GM23338 (cell line): ENCODE measurements around the gene NAXE. TPM values are rescaled to one million over a fixed set of nuclear protein-coding genes. Genes with fewer than 3 reads are reported as not detected.

Experiments used
- ATAC-seq: fragments of 200-7000 bp; cut with Tn5 transposase; 3 replicates; pipeline ENCODE4 v1.9.1; 2020
- DNase-seq: peaks from one replicate; pipeline ENCODE4 v3.0.0-alpha.2; 2015; ENCODE audit warnings: low spot score
- H2AFZ ChIP-seq: fragments of 200-600 bp; sonication (generic); 2 replicates; pipeline ENCODE4 v1.8.0; 2016; ENCODE audit warnings: antibody characterized with exemption, mild to moderate bottlenecking, moderate library complexity
- H3F3A ChIP-seq: fragments of 200-600 bp; sonication (generic); replicated peaks from 2 replicates; pipeline ENCODE4 v1.8.0; 2017; ENCODE audit warnings: antibody characterized with exemption, mixed run types, low read depth
- H3K27ac ChIP-seq: fragments of 200-600 bp; sonication (generic); 2 replicates; pipeline ENCODE4 v1.6.1; 2016; ENCODE audit warnings: low read depth
- H3K27me3 ChIP-seq: fragments of 200-600 bp; sonication (generic); 2 replicates; pipeline ENCODE4 v1.8.0; 2016; ENCODE audit warnings: mild to moderate bottlenecking, mixed run types, moderate library complexity; ENCODE audit not compliant: insufficient read depth
- H3K36me3 ChIP-seq: fragments of 200-600 bp; sonication (generic); 2 replicates; pipeline ENCODE4 v1.8.0; 2016; ENCODE audit warnings: mild to moderate bottlenecking; ENCODE audit not compliant: insufficient read depth
- H3K4me1 ChIP-seq: fragments of 200-600 bp; sonication (generic); 2 replicates; pipeline ENCODE4 v1.8.0; 2016; ENCODE audit warnings: mild to moderate bottlenecking, moderate library complexity; ENCODE audit not compliant: insufficient read depth
- H3K4me2 ChIP-seq: fragments of 200-600 bp; sonication (generic); 2 replicates; pipeline ENCODE4 v1.7.1; 2017; ENCODE audit warnings: mixed run types
- H3K4me3 ChIP-seq: fragments of 200-600 bp; sonication (generic); 2 replicates; pipeline ENCODE4 v1.6.1; 2016; ENCODE audit warnings: mixed run types
- H3K79me2 ChIP-seq: fragments of 200-600 bp; sonication (generic); replicated peaks from 2 replicates; pipeline ENCODE4 v1.8.0; 2017; ENCODE audit warnings: mild to moderate bottlenecking; ENCODE audit not compliant: insufficient read depth
- H3K9me2 ChIP-seq: fragments of 200-600 bp; sonication (generic); 2 replicates; pipeline ENCODE4 v1.8.0; 2017; ENCODE audit not compliant: insufficient read depth
- H4K20me1 ChIP-seq: fragments of 200-600 bp; sonication (generic); replicated peaks from 2 replicates; pipeline ENCODE4 v1.8.0; 2017; ENCODE audit warnings: mild to moderate bottlenecking; ENCODE audit not compliant: insufficient read depth
- H3K27ac Mint-ChIP-seq: 2 replicates; pipeline ENCODE4 v1.8.0; 2020; ENCODE audit warnings: inconsistent platforms, mild to moderate bottlenecking, moderate library complexity, mixed read lengths
- H3K27me3 Mint-ChIP-seq: 3 replicates; pipeline ENCODE4 v1.8.0; 2022; ENCODE audit warnings: low read depth, mild to moderate bottlenecking, moderate library complexity, mixed read lengths, inconsistent platforms; ENCODE audit not compliant: insufficient read depth, poor library complexity
- H3K36me3 Mint-ChIP-seq: 3 replicates; pipeline ENCODE4 v1.8.0; 2021; ENCODE audit warnings: low read depth, mild to moderate bottlenecking, inconsistent platforms, moderate library complexity, mixed read lengths
- H3K4me1 Mint-ChIP-seq: 3 replicates; pipeline ENCODE4 v1.8.0; 2020; ENCODE audit warnings: mild to moderate bottlenecking, inconsistent platforms, mixed read lengths
- H3K4me3 Mint-ChIP-seq: 3 replicates; pipeline ENCODE4 v1.8.0; 2021; ENCODE audit warnings: moderate library complexity, mild to moderate bottlenecking, inconsistent platforms, mixed read lengths
- H3K9me3 Mint-ChIP-seq: 3 replicates; pipeline ENCODE4 v1.8.0; 2020; ENCODE audit warnings: moderate library complexity, mild to moderate bottlenecking, inconsistent platforms, mixed read lengths
- CREB1 ChIP-seq: fragments of 250-450 bp; sonication (Bioruptor Pico); IDR thresholded peaks from 2 replicates; pipeline ENCODE4 v1.5.0; 2020; ENCODE audit warnings: low read depth, mild to moderate bottlenecking, moderate library complexity
- CTCF ChIP-seq, 2 experiments: fragments of 200-600 bp in 1 of 2; sonication (generic) in 1 of 2; conservative IDR thresholded peaks; 2 replicates each; pipeline versions ENCODE4 v1.5.1 to v1.6.1; 2016 to 2017; ENCODE audit warnings: antibody characterized with exemption in 2 of 2, low read depth in 2 of 2, mild to moderate bottlenecking in 2 of 2, moderate library complexity in 1 of 2
- EZH2 ChIP-seq: fragments of 200-600 bp; sonication (generic); IDR thresholded peaks from one replicate; pipeline ENCODE4 v1.8.0; 2017; ENCODE audit warnings: antibody characterized with exemption, mild to moderate bottlenecking, low read depth; ENCODE audit not compliant: unreplicated experiment
- EZH2phosphoT487 ChIP-seq: fragments of 200-600 bp; sonication (generic); IDR thresholded peaks from one replicate; pipeline ENCODE4 v1.8.1; 2018; ENCODE audit warnings: antibody characterized with exemption; ENCODE audit not compliant: unreplicated experiment
- JUNB ChIP-seq: IDR thresholded peaks from one replicate; pipeline ENCODE4 v1.6.1; 2016; ENCODE audit warnings: antibody characterized with exemption; ENCODE audit not compliant: unreplicated experiment
- NANOG ChIP-seq: IDR thresholded peaks from 2 replicates; pipeline ENCODE4 v1.6.1; 2016; ENCODE audit warnings: antibody characterized with exemption, borderline replicate concordance
- POLR2AphosphoS5 ChIP-seq: IDR thresholded peaks from 2 replicates; pipeline ENCODE4 v1.6.1; 2016; ENCODE audit warnings: antibody characterized with exemption, low read depth
- REST ChIP-seq: IDR thresholded peaks from one replicate; pipeline ENCODE4 v1.6.1; 2018; ENCODE audit warnings: antibody characterized with exemption; ENCODE audit not compliant: unreplicated experiment
- STAT1 ChIP-seq: IDR thresholded peaks from one replicate; pipeline ENCODE4 v1.6.1; 2016; ENCODE audit warnings: antibody characterized with exemption; ENCODE audit not compliant: unreplicated experiment
- ZNF114 ChIP-seq: fragments of 250-450 bp; sonication (Bioruptor Pico); IDR thresholded peaks from 2 replicates; pipeline ENCODE4 v1.5.0; 2020; ENCODE audit warnings: mild to moderate bottlenecking, moderate library complexity
- ZNF331 ChIP-seq: fragments of 250-450 bp; sonication (Bioruptor Pico); IDR thresholded peaks from 2 replicates; pipeline ENCODE4 v1.5.0; 2020; ENCODE audit warnings: low read depth, mild to moderate bottlenecking, moderate library complexity
- polyA plus RNA-seq: library from polyadenylated mRNA; unstranded; fragments of >200 nt; fragmentation: Nextera tagmentation; extraction: Ambion mirVana; gene quantifications from 2 replicates; pipeline ENCODE4 v1.2.1, GENCODE V29; 2016
- total RNA-seq: library from RNA; depleted of rRNA; stranded (reverse); fragments of >200 nt; shearing (Covaris generic); gene quantifications from 2 replicates; pipeline ENCODE4 v1.2.3, GENCODE V29; 2014
- TF ChIP-seq, protein P1 (sequence below): fragments of 250-450 bp; sonication (Bioruptor Pico); IDR thresholded peaks from 2 replicates; pipeline ENCODE4 v1.5.0; 2020; ENCODE audit warnings: mild to moderate bottlenecking, moderate library complexity
- TF ChIP-seq, protein P2 (sequence below): IDR thresholded peaks from 2 replicates; pipeline ENCODE4 v1.6.1; 2016; ENCODE audit warnings: antibody characterized with exemption

NAXE gene
- total and polyA plus RNA-seq, 2 experiments from 2014 or later: 82.1 to 87.5 TPM

GRCh38 chr1:156555715-156556114, 35.9 kb upstream of the NAXE start:
- Histone ChIP-seq H3K79me2 (no peaks in the 10 kb centered on the region), H4K20me1 (no peaks in the 10 kb centered on the region), H3K27me3 (no peaks in the 10 kb centered on the region), H3K4me2 (no peak overlapping the region), H3K9me2 (no peaks in the 10 kb centered on the region), H2AFZ (no peak overlapping the region), H3K27ac (no peak overlapping the region), H3K36me3 (peaks cover 13% of the 10 kb centered on the region; the same call in 1 of the 2 replicates), H3K4me1 (no peaks in the 10 kb centered on the region), H3K4me3 (no peak overlapping the region), H3F3A (no peaks in the 10 kb centered on the region)
- H3K9me3 Mint-ChIP-seq: no peaks in the 10 kb centered on the region
- H3K4me3 Mint-ChIP-seq: no peak overlapping the region
- no peak overlapping the region for H3K27ac Mint-ChIP-seq
- peaks cover 26% of the 10 kb centered on the region for H3K36me3 Mint-ChIP-seq
- H3K4me1 Mint-ChIP-seq: no peaks in the 10 kb centered on the region
- TF ChIP-seq ZNF331 (CRISPR knock-in tag) (no peak), JUNB (no peak), REST (no peak), CREB1 (no peak), POLR2AphosphoS5 (no peak), EZH2 (no peak), CTCF (conservative IDR thresholded peaks at IDR 0.05; ENCODE audit: low read depth in 2 of 2) (no peak), STAT1 (no peak), ZNF114 (CRISPR knock-in tag) (no peak), EZH2phosphoT487 (no peak), NANOG (no peak)
- TF ChIP-seq, protein P1, sequence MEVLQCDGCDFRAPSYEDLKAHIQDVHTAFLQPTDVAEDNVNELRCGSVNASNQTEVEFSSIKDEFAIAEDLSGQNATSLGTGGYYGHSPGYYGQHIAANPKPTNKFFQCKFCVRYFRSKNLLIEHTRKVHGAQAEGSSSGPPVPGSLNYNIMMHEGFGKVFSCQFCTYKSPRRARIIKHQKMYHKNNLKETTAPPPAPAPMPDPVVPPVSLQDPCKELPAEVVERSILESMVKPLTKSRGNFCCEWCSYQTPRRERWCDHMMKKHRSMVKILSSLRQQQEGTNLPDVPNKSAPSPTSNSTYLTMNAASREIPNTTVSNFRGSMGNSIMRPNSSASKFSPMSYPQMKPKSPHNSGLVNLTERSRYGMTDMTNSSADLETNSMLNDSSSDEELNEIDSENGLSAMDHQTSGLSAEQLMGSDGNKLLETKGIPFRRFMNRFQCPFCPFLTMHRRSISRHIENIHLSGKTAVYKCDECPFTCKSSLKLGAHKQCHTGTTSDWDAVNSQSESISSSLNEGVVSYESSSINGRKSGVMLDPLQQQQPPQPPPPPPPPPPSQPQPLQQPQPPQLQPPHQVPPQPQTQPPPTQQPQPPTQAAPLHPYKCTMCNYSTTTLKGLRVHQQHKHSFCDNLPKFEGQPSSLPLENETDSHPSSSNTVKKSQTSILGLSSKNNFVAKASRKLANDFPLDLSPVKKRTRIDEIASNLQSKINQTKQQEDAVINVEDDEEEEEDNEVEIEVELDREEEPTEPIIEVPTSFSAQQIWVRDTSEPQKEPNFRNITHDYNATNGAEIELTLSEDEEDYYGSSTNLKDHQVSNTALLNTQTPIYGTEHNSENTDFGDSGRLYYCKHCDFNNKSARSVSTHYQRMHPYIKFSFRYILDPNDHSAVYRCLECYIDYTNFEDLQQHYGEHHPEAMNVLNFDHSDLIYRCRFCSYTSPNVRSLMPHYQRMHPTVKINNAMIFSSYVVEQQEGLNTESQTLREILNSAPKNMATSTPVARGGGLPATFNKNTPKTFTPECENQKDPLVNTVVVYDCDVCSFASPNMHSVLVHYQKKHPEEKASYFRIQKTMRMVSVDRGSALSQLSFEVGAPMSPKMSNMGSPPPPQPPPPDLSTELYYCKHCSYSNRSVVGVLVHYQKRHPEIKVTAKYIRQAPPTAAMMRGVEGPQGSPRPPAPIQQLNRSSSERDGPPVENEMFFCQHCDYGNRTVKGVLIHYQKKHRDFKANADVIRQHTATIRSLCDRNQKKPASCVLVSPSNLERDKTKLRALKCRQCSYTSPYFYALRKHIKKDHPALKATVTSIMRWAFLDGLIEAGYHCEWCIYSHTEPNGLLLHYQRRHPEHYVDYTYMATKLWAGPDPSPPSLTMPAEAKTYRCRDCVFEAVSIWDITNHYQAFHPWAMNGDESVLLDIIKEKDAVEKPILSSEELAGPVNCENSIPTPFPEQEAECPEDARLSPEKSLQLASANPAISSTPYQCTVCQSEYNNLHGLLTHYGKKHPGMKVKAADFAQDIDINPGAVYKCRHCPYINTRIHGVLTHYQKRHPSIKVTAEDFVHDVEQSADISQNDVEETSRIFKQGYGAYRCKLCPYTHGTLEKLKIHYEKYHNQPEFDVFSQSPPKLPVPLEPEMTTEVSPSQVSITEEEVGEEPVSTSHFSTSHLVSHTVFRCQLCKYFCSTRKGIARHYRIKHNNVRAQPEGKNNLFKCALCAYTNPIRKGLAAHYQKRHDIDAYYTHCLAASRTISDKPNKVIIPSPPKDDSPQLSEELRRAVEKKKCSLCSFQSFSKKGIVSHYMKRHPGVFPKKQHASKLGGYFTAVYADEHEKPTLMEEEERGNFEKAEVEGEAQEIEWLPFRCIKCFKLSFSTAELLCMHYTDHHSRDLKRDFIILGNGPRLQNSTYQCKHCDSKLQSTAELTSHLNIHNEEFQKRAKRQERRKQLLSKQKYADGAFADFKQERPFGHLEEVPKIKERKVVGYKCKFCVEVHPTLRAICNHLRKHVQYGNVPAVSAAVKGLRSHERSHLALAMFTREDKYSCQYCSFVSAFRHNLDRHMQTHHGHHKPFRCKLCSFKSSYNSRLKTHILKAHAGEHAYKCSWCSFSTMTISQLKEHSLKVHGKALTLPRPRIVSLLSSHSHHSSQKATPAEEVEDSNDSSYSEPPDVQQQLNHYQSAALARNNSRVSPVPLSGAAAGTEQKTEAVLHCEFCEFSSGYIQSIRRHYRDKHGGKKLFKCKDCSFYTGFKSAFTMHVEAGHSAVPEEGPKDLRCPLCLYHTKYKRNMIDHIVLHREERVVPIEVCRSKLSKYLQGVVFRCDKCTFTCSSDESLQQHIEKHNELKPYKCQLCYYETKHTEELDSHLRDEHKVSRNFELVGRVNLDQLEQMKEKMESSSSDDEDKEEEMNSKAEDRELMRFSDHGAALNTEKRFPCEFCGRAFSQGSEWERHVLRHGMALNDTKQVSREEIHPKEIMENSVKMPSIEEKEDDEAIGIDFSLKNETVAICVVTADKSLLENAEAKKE (CRISPR knock-in tag): no peak
- TF ChIP-seq, protein P2, sequence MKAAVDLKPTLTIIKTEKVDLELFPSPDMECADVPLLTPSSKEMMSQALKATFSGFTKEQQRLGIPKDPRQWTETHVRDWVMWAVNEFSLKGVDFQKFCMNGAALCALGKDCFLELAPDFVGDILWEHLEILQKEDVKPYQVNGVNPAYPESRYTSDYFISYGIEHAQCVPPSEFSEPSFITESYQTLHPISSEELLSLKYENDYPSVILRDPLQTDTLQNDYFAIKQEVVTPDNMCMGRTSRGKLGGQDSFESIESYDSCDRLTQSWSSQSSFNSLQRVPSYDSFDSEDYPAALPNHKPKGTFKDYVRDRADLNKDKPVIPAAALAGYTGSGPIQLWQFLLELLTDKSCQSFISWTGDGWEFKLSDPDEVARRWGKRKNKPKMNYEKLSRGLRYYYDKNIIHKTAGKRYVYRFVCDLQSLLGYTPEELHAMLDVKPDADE: no peak
- ATAC-seq: no peak
- peaks cover 2% of the 10 kb centered on the region for H3K27me3 Mint-ChIP-seq
- DNase-seq: no peak
